ENCODE measurements around the gene IPO13.

The IPO13 gene

DNA sequence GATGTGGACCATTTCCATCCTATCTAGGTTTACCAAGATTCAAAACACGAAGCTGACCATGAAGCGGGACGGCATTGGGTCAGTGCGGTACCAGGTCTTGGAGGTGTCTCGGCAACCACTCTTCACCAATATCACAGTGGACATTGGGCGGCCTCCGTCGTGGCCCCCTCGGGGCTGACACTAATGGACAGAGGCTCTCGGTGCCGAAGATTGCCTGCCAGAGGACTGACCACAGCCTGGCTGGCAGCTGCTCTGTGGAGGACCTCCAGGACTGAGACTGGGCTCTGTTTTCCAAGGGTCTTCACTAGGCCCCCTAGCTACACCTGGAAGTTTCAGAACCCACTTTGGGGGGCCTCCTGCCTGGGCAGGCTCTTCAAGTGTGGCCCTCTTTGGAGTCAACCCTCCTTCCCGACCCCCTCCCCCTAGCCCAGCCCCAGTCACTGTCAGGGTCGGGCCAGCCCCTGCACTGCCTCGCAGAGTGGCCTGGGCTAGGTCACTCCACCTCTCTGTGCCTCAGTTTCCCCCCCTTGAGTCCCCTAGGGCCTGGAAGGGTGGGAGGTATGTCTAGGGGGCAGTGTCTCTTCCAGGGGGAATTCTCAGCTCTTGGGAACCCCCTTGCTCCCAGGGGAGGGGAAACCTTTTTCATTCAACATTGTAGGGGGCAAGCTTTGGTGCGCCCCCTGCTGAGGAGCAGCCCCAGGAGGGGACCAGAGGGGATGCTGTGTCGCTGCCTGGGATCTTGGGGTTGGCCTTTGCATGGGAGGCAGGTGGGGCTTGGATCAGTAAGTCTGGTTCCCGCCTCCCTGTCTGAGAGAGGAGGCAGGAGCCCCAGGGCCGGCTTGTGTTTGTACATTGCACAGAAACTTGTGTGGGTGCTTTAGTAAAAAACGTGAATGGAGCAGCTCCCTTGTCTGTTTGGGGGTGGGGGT lies 43.8 kb downstream of the IPO13 start:
- DNase-seq (ENCODE audit: low read depth in 2 of 2): no peak

- DNase-seq (ENCODE audit: low read depth in 2 of 2): no peak
These were observed 44.4 kb downstream of the IPO13 start for GRCh38 chr1:43991200-43991475.

DNA sequence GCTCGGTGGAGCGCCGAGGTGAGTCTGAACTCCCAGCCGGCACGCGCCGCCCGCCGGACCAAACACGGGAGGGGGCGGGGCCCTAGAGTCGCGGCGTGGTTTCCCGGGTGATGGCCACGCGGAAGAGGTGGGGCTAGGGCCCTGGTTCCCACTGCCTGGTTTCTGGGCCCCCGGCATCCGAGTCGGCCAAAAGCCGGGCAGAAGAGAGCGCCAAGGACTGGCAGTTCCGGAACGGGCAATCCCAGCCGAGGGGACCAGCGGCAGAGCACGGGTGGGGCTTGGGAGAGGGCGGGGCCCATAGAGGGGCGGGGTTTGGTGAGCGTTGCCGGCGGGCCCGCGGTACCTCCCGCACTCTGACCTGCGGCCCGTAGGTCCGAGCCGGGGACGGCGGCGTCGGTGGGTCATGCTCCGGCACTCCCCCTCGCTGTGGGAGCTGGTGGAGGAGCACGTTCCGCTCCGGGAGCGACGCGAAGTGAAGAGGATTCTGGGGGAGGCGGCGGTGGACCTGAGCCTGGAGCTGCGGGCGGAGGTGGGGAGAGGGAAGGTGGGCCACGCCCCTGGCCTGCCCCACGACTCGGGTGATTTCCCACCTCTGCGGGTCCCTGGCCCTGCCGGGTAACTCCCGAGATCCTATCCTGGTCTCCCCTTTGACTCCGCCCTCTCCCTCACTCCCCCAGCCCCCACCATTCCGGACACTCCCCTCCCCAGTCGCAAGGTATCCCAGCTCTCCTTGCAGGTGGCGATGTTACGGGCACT lies 44.9 kb downstream of the IPO13 start, which contains the start of gene CCDC24:
Gene CCDC24 (plus strand): TSS at position 124 of the 756 bp plus-strand sequence. CDS start 280 bp downstream, at position 404.
- peak; percentile 70 to 74 for DNase-seq (ENCODE audit: low read depth in 2 of 2)

- no peak for DNase-seq (ENCODE audit: low read depth in 2 of 2)
These were observed 45.7 kb downstream of the IPO13 start for GRCh38 chr1:43992232-43992995.

DNA sequence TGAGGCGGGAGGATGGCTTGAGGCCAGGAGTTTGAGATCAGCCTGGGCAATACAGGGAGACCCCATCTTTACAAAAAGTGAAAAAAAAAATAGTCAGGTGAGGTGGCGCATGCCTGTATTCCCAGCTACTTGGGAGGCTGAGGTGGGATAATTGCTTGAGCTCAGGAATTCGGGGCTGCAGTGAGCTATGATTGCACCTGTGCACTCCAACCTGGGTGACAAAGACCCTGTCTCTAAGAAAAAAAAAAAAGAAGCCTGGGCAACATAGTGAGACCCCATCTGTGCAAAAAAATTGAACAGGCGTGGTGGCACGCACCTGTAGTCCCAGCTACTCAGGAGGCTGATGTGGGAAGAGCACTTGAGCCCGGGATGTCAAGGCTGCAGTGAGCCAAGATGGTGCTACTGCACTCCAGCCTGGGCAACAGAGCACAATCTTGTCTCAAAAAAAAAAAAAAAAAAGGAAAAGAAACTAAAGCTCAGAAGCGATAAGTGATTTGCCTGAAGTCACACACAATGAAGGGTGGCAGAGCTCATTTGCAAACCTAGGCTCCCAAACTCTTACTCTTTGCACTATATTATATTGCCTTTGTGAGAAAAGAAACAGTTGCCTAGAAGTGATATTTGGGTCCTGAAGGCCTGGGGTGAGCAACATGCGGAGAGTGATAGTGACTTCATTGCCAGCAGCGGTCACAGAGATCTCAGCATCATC lies 46.6 kb downstream of the IPO13 start:
- no peak for DNase-seq (ENCODE audit: low read depth in 2 of 2)

DNA sequence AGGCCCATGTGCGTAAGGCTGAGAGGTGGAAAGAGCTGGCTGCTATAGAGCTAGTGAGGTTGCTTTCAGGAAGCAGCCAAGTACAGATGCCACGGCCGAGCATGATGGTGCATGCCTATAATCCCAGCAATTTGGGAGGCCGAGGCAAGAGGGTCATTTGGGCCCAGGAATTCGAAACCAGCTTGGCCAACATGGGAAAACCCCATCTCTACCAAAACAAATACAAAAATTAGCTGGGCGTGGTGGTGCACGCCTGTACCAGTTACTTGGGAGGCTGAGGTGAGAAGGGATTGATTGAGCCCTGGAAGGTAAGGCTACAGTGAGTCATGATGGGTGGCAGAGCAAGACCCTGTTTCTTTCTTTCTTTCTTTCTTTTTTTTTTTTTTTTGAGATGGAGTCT lies 47.3 kb downstream of the IPO13 start:
- no peak for DNase-seq (ENCODE audit: low read depth in 2 of 2)

DNA sequence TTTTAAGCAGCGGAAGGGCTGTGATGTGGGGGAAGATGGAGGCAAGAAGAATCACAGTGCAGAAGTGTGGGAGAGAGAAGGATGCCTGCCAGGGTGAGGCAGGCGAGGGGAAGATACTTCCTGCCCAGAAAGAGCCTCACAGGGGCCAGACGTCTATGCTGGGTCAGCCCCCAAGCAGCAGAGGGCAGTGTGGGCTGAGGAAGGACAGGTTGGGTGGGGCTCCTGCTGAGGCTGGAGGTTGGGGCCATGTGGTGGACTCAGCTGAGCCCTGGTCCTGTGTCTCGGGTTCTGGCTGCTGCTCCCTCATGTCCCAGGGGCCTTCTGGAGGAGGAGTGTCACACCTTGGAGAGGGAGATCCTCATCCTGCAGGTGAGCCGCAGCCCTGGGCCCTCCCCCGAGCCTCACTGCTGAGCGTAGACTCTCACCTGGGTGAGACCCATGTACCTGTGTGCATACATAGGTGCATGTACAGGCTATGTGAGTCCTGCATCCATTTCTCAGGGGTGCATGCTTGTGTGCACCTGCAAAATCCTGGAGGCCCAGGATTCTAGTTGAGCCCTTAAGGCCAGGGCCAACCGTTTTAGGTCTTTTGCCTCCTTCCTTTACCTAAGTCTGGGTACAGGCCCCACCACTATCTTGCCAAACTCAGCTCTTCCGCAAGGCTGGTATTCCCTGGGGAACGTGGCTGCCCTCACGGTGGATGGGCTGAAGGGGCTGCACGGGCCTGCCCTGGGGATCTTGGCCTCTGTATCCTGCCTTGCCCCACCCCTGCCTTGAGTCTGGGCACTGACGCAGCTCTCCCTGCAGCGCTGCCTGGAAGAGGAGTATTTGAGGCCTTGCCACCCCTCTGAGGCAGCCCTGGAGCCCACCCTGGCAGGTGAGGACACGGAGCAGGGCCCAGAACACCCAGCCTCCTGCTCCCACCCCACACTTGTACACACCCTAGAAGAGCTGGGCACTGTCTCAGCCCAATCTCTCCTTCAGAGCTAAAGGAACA lies 48.3 kb downstream of the IPO13 start:
- no peak for DNase-seq (ENCODE audit: low read depth in 2 of 2)

DNA sequence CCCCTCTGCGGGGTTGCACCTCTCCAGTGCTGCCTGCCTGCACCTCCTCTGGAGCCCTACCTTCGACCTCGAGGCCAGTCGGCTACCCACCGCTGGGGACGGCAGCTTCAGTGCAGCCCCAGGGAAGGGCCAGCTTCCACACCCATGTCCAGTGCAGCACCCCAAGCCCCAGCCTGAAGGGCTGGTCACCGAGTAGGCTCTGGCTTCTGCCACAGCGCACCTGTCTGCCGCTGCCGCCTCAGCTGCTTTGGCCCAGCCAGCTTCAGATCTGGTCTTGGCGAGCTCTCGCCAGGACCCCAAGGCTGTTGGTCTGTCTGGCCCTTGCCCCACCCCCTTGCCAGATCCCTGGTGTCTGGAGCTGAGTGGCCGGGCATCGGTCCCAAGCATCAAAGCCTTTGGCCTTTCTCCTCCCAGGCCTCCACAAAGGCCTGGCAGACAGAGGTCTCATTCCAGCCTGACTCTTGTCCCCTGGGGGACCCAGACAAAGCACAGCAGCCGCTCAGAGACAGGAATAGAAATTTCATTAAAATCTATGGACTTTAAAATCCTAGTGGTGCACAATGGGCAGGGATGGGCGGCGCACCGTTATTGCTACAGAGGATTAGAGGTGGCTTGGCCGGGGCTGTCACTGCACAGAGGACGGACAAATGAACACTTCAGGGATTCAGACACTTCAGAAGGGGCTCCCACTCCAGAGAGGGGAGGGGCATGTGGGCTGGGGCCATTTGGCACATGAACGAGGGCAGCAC lies 49.4 kb downstream of the IPO13 start:
- DNase-seq (ENCODE audit: low read depth in 2 of 2): no peak

DNA sequence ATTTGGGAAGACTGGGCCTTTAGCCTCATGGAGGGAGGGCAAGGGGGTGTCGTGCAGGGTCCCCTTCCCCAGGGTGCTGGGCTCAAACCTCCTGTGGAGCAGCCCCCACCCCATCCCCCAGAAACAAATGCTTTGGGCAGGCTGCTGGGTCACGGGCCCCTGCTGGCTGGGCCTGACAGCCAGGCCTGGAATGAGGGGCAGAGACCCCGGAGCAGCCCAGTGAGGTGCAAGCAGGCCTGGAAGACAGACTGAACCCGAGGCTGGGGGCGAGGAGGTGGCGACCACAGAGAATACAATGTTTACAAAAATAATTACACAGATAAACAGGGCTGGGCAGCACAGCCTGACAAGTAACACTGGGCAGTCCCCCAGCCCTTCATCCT lies 50.0 kb downstream of the IPO13 start:
- DNase-seq (ENCODE audit: low read depth in 2 of 2): no peak

- no peak for DNase-seq (ENCODE audit: low read depth in 2 of 2)
These were observed 50.7 kb downstream of the IPO13 start for GRCh38 chr1:43997295-43997999.

GRCh38 chr1:43998000-43998378 lies 51.2 kb downstream of the IPO13 start:
- no peak for DNase-seq (ENCODE audit: low read depth in 2 of 2)

DNA sequence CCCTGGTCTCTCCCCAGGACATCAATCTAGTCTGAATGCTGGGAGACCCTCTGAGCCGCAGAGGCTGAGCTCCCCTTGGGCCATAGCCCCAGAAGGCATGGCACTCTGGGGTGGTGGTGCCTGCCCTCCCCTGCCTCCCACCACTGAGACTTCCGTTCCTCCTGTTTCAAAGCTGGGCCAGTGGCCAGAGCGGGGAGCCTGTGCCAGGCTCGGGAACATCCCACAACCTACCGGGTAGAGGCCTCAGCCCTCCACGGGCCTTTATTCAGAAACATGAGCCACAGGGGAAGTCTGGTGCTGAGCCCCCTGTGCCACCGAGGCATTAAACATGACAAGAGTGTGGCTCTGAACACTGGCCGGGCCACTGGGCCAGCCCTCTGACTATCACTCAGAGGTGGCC lies 52.7 kb downstream of the IPO13 start:
- no peak for DNase-seq (ENCODE audit: low read depth in 2 of 2)

- no peak for DNase-seq (ENCODE audit: low read depth in 2 of 2)
These were observed 53.4 kb downstream of the IPO13 start for GRCh38 chr1:44000122-44000665.

DNA sequence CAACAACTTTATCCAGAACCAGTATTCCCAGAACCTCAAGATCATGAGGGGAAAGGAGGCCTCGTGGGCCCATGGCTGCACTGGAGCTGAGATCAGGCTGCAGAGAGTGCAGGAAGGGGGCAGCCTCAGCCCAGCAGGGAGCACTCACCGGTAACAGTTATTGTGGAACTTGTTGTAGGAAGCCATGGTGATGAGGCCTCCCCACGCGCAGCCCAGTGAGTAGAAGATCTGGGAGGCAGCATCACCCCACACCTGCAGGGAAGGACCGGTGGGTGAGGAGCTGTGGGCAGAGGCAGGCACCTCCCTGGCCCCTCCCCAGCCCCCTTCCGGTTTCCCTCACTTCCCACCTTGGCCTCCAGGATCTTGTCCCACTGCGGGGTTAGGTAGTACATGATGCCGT lies 55.4 kb downstream of the IPO13 start:
- no peak for DNase-seq (ENCODE audit: low read depth in 2 of 2)

DNA sequence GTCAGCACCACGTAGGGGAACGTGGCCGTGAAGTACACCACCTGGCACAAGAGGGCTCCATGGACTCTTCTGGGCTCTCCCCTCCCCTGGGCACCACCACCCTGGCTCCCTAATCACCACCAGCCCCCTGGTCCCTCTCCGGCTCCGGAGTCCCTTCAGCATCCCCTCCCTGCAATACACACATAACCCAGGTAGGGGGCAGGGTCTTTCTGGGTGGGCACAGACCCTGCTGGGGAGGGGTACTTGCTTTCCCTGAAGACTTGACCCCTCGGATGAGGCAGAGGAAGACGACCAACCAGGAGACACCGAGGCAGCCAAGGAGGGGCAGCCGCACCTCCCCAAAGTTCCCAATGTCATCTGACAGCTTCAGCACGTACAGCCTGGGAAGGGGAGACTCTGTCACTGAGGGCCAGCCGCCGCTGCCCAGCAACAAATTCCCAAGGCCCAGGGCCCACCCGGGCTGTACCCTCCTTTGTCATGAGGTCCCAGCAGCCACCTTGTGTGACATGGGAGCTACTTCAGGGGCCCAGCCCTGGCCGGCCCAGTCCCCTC lies 55.9 kb downstream of the IPO13 start:
- DNase-seq (ENCODE audit: low read depth in 2 of 2): no peak

DNA sequence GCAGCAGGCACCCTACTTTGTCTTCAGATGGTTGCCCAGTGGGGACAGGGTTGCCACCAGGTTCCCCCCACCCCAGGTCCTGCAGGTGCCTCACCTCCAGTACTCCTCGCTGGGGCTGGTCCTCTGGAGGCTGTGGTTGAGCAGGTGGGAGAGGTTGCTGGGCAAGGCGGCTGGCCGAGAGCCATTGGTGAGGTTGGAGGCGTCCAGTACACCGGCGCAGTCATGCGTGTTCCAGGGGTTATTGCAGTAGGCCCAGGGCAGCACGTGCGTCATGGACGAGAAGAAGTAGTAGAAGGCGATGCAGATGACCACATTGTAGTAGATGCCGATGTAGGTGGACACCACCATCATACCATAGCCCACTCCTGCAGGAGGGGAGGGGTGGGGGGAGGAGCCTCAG lies 61.5 kb downstream of the IPO13 start:
- DNase-seq (ENCODE audit: low read depth in 2 of 2): no peak

DNA sequence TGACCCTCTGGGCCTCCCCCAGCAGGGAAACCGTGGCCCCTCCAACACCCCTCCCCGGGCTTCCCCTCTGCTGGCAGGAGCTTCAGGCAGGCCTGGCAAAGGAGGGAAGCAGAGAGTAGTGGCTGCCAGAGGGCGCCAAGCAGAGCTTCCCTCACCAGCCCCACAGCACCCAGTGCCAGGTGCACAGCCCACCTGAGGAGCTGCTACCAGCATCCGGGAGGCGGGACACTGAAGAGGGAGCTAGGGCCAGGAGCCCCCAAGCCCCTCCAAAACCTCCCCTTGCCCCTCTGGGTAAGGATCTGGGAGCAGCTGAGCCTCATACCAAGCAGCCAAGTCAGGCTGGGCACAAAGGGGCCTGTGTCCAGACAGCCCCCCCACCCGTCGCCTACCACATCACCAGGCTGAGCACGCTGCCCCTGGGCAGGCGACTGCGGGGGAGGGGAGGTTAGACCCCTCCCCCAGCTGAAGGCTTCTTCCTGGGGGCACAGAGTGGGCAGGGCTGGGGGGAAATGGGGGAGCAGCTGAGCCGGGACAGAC lies 64.3 kb downstream of the IPO13 start:
- DNase-seq (ENCODE audit: low read depth in 2 of 2): no peak

GRCh38 chr1:44012404-44012803 lies 65.7 kb downstream of the IPO13 start:
- DNase-seq (ENCODE audit: low read depth in 2 of 2): no peak

All from stimulated activated CD8-positive, alpha-beta memory T cell treated with anti-CD3 and anti-CD28 coated beads, Interleukin-2, amount 100 ng/mL, for 48 hours (primary cell).